ENCODE measurements around the gene TUBGCP3.

TUBGCP3 gene

DNA sequence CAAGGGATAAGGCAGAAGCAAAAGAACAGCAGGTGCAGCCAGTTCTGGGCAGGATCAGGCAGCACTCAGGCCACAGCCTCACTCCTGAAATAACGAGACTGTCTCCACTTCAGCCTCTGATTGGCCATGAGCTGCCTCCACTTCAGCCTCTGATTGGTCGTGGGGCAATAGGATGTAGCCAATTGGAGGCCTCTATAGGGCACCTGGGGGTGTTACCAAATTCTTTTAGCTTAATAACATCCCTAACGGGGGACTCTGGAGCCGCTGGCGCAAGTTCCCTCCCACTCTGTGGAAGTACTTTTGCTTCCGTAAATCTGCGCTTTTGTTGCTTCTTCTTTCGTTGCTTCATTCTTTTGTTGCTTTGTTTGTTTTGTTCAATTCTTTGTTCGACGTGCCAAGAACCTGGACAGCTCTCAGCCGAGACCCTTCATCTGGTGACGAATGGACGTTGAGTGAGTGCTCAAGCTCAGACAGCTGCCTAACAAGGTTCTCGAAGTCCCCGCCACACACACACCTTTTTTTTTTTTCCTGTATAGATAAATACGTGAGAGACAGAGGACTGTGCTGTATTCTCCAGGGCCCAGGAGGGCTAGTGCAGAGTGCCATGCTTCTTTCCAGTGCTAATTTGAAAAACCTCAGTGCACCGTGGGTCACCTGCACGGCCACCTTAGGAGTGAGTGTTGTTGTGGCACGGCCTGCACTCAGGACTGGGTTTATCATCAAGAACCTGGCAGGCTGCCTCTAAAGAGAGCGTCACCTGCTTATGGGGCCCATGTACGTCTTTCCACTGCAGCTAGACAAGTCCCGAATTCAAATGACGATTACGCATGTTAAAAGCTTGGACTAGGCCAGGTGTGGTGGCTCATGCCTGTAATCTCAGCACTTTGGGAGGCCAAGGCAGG lies 32.0 kb upstream of the TUBGCP3 start:
- H3K36me3 ChIP-seq (ENCODE audit: control insufficient read depth, insufficient read depth, low read length): no peaks in the 10 kb centered on the region
- H3K27me3 ChIP-seq (replicated peaks; ENCODE audit: control insufficient read depth, insufficient read depth, low read length): peaks cover 2% of the 10 kb centered on the region; the same call in 1 of the 2 replicates
- DNase-seq (ENCODE audit: extremely low read depth, insufficient read length): no peak
- H3K4me3 ChIP-seq (replicated peaks; ENCODE audit: low read depth, low read length): no peak overlapping the region
- TF ChIP-seq, protein P1, sequence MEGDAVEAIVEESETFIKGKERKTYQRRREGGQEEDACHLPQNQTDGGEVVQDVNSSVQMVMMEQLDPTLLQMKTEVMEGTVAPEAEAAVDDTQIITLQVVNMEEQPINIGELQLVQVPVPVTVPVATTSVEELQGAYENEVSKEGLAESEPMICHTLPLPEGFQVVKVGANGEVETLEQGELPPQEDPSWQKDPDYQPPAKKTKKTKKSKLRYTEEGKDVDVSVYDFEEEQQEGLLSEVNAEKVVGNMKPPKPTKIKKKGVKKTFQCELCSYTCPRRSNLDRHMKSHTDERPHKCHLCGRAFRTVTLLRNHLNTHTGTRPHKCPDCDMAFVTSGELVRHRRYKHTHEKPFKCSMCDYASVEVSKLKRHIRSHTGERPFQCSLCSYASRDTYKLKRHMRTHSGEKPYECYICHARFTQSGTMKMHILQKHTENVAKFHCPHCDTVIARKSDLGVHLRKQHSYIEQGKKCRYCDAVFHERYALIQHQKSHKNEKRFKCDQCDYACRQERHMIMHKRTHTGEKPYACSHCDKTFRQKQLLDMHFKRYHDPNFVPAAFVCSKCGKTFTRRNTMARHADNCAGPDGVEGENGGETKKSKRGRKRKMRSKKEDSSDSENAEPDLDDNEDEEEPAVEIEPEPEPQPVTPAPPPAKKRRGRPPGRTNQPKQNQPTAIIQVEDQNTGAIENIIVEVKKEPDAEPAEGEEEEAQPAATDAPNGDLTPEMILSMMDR (IDR thresholded peaks at IDR 0.05; ENCODE audit: insufficient read depth, low read length, poor library complexity, severe bottlenecking): no peak

DNA sequence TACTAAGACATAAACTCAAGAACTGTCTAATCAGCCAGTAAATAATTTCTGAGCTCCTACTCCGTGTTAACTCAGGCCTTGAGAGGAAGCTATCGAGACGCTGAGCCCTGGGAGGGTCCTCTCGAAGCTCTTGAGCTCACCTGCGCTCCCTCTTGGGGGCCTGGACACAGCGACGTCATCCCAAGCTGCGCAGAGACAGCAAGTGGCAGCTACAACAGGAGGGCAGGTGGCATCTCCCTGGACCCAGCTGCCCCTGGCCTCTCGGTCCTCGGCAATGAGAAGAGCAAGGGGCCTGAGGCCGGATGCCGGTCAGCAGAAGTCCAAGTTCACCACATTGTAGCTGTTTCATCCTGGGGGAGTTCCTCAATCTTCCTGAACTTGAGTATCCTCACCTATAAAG lies 30.5 kb upstream of the TUBGCP3 start:
- TF ChIP-seq, protein P1 (IDR thresholded peaks at IDR 0.05; ENCODE audit: insufficient read depth, low read length, poor library complexity, severe bottlenecking): no peak
- DNase-seq (ENCODE audit: extremely low read depth, insufficient read length): no peak

DNA sequence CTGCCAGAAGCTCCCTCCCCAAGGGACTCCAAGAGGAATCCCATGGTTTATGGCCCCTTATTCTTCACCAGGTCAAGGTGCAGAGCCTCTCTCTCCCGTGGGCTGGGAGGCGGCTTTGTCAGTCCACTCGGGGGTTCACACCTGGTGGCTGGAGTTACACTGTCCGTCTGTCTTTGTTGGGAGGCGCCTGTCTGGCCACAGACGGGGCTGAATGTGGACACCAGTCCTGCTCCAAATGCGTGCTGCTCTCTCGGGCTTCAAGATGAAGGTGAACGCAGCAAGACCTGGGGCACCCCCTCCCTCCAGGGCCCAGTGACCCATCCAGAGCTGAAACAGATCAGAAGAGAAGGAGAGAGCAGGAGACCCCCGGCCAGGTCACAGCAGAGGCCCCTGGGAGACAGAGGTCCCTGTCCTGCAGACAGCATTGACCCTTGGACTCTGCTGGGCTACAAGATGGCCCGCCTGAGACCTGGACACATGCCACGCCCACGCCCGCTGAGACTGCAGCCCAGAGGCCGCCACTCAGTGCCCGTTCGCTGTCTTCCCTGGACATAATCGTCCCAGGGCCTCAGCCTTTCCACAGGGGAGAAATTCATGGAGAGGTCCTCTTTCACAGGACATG lies 29.9 kb upstream of the TUBGCP3 start:
- Histone ChIP-seq H3K27me3 (replicated peaks; ENCODE audit: control insufficient read depth, insufficient read depth, low read length) (peaks cover 2% of the 10 kb centered on the region; the same call in 1 of the 2 replicates), H3K4me3 (replicated peaks; ENCODE audit: low read depth, low read length) (no peak overlapping the region), H3K36me3 (ENCODE audit: control insufficient read depth, insufficient read depth, low read length) (no peaks in the 10 kb centered on the region)
- TF ChIP-seq, protein P1 (IDR thresholded peaks at IDR 0.05; ENCODE audit: insufficient read depth, low read length, poor library complexity, severe bottlenecking): no peak
- no peak for DNase-seq (ENCODE audit: extremely low read depth, insufficient read length)

More for the DNA sequence above, 30.5 kb upstream of the TUBGCP3 start:
- Histone ChIP-seq H3K4me3 (replicated peaks; ENCODE audit: low read depth, low read length) (no peak overlapping the region), H3K27me3 (replicated peaks; ENCODE audit: control insufficient read depth, insufficient read depth, low read length) (peaks cover 2% of the 10 kb centered on the region; the same call in 1 of the 2 replicates), H3K36me3 (ENCODE audit: control insufficient read depth, insufficient read depth, low read length) (no peaks in the 10 kb centered on the region)

DNA sequence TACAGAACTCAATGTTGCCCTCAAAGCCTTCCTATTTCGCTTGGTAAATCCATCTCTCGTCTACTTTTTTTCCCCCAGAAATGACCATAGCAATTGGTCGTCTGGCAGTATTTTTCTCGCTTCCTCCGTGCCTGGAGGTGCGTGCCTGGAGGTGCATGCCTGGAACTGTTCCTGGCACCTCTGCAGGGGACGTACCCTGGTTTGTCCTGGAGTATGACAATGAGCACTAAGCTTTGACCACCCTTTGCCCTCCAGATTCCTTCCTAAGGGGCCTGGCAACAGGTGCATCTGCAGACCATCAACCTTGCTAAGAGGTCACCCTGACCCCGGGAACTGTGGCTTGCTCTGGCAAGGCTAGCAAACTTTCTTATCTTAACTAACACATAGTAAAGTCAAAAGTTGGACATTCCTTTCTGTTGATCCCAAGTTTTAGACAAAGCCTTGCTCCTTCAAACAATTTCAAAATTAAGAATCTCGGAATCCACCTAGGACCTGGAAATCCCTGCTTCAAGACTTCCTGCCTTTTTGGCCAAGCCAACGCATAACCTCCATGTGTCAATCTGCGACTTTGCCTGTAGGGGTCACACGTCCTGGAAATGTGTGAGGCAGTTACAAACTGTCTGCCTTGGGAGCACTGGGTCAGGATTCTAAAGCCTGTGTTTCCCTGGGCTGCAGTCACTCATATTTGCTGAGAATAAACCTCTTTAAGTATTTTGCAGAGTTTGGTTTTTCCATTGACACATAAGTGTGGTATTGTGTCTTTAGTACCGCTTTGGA lies 28.8 kb upstream of the TUBGCP3 start:
- DNase-seq (ENCODE audit: extremely low read depth, insufficient read length): no peak
- H3K4me3 ChIP-seq (replicated peaks; ENCODE audit: low read depth, low read length): no peak overlapping the region
- H3K36me3 ChIP-seq (ENCODE audit: control insufficient read depth, insufficient read depth, low read length): no peaks in the 10 kb centered on the region
- H3K27me3 ChIP-seq (replicated peaks; ENCODE audit: control insufficient read depth, insufficient read depth, low read length): no peaks in the 10 kb centered on the region; the same call in 1 of the 2 replicates
- TF ChIP-seq, protein P1 (IDR thresholded peaks at IDR 0.05; ENCODE audit: insufficient read depth, low read length, poor library complexity, severe bottlenecking): peak; percentile 71

DNA sequence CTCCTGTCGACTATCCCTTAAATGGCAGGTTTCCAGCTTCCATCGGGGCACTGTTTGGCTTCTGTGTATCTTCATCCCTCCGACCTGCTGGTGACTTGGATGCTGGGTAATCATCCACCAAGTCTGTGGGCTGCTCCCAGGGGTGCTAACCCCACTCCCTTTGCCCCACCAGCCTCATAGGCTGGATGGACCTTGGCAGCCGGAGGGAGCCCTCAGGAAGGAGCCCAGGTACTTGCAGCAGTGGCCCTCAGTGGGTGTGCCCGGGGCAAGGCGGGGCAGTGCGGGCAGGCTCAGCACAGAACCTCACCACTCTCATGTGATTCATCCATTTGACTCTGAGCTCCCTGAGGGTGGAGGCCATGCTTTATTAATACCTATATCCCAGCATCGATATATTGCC lies 27.4 kb upstream of the TUBGCP3 start:
- H3K36me3 ChIP-seq (ENCODE audit: control insufficient read depth, insufficient read depth, low read length): no peaks in the 10 kb centered on the region
- TF ChIP-seq, protein P1 (IDR thresholded peaks at IDR 0.05; ENCODE audit: insufficient read depth, low read length, poor library complexity, severe bottlenecking): no peak
- no peak for DNase-seq (ENCODE audit: extremely low read depth, insufficient read length)

More for the DNA sequence above, 27.4 kb upstream of the TUBGCP3 start:
- no peaks in the 10 kb centered on the region; the same call in 1 of the 2 replicates for H3K27me3 ChIP-seq (replicated peaks; ENCODE audit: control insufficient read depth, insufficient read depth, low read length)
- H3K4me3 ChIP-seq (replicated peaks; ENCODE audit: low read depth, low read length): no peak overlapping the region

Data from GM06990 (cell line).